ENCODE data around the gene SLC16A4.

DNA sequence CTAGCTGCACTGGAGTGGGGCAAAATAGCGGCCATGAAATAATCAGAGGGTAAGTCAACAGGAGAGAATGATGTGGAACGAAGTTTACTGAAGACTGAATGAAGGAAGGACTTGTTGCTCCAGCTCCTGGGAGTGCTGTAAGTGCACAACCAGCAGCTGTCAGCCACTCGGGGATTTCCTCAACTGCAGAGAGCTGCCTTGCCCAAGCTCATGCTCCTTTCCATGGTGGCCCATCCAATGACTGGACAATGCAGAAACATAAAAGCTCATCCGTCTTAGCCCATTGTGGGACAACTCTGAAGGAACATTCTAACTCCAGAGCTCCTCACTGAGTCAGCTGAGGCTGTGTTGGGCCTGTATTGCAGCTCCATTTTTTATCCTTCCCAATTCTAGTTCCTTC lies 72.8 kb downstream of the SLC16A4 start:
- TF ChIP-seq POLR2A (IDR thresholded peaks at IDR 0.05) (no peak), CTCF (IDR thresholded peaks at IDR 0.05) (no peak)

All from body of pancreas (tissue), 4 donors.